HL-60/S4 treated with phorbol 12-myristate 13-acetate at 8.2 ng/mL for 4 days and 3 days (cell line): Measurements from ENCODE around the gene MAMSTR.
"Not testable (repeated sequence)": the region's sequence is repeated elsewhere in the genome, so short reads cannot be mapped to it uniquely, and the experiment has no call there.

Experiments used
- in situ Hi-C: fragments of 300-500 bp; cut with MboI; formaldehyde crosslinking; loops from 2 replicates; pipeline ENCODE4 v1.15.0; 2022; ENCODE audit warnings: low sequenced_read_pairs

Gene MAMSTR

DNA sequence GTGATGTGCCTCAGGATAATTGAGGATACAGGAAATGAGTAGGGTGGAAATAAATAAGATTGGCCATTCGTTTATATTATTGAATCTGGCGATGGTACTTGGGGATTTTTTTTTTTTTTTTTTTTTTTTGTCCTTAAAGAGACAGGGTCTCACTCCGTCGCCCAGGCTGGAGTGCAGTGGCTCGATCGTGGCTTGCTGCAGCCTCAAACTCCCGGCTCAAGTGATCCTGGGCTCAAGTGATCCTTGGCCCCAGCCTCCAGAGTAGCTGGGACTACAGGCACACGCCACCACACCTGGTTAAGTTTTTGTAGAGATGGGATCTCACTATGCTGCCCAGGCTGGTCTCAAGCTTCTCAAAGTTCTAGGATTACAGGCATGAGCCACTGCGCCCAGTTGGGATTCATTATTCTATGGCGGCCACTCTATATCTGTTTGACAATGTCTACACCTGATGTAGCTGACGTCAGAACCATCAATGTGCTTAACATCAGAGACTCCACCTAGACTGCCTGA is 2.7 kb upstream of the MAMSTR start:
- in situ Hi-C loops = no loop called here

DNA sequence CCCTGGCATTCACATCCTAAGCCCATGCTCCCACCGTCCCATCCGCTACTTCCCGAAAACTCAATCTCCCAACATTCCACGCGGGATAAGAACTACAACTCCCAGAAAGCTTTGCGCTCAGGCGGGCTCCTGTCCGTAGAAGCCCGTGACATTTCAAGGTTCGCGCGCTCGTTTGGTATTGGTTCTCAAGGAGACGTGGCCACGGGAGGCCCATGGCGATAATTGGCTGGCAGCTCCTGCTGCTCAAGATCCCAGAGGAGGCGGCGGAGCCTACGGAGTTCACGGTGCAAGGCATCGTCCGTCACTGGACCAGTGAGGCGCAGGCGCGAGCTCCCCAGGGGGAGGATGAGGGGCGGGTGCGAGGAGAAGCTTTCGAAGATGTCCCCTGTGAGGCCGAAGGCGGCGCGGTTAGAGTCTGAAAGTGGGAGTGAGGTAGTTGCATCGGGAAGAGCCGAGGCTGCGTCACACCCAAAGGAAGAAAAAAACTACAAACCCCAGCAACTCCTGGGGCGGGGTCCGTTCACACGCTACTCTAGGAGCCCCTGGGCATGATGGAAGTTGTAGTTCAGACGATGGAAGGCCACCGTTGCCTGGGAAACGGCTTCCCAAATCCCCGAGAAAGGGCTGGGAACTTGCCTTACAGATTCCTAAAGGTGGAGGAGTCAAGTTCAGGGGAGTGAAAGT is 1.2 kb upstream of the MAMSTR start:
- in situ Hi-C loops = no loop called here

DNA sequence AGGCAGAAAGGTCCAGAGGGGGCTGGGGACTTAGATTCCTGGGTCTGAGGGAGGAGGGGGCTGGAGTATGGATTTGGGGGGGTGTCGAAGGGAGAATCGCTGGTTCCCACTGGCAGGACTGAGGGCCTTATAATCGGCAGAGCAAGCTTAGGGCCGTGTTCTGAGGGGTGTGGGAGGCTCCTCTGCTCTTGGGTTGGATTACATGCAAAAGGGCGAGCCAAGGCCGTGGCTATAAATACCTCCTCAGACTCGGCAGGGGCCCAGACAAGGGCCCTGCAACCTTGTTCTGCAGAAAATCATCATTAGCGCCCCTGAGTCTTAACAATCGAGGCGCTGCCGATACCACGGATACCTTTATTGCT is 707 bp upstream of the MAMSTR start:
- in situ Hi-C loops = no loop called here

DNA sequence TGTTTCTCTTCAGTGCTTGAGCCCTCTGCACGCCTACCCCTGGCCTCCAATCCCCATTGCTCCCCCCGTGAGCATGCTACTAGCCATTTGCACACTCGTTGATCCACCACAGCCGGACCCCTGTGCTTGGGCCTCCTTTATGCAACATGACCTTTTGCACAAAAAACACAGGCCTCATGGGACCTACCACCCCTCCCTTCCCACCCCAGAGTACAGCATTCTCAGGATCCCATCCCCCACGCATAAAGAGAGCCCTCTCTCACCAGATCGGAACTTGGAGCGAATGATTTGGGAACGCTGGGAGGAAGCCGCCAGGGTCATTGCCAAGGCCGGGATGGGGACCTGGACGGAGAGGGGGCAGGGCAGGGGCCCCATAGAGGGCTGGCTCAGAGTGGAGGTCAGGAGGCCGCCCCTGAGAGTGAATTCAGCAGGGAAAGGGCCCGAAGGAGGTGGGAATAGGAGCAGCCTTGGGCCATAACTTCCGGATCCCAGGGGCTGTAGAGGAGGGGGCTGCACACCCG is 754 bp downstream of the MAMSTR start:
- in situ Hi-C loops = no loop called here

DNA sequence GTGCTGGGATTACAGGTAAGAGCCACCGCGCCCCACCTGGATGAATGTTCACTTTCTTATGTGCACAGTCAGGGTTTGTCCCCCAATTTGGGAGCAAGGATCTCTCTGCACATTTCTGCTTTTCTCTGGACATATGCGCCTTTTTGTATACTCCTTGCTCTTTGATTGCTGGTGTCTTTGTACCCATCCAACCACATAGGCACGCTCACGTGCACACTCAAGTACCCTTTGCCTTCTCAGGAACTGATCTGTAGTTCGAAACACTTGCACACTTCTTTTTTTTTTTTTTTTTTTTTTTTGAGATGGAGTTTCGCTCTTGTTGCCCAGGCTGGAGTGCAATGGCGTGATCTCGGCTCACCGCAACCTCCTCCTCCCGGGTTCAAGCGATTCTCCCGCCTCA is 1.4 kb downstream of the MAMSTR start:
- in situ Hi-C loops = not testable (repeated sequence)

DNA sequence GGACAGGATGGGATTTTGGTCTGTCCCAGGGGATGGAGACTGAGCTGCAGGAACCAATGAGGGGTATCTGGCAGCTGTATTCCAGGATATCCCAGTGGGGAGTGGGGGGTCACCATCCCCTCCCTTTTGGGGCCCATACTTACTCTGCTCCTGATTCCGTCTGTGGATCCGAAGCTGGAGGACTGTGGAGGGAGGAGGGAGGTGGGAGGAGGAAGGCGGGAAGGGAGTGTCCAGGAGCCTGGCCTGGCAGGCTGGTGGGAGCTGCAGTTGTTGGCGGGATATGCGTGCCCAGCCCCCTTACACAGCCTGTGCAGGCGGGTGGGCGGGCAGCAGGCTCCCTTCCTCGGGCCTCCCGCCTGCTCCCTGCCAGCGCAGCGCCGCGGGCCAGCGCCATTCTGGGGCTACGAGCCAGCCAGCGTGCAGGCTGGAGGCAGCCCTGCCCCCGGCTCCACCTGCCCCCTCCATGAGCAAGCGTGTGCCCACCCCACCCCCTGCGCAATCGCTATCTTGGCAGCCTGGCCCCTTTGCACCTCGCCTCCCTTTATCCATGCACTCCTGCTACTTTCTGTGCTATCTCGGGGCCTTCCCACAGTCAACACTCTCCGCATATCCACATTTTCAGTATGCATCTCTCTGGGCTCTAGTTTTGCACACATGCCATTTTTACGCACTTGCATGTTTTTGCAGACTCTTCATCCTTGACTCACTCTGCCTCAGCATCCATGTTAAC is 2.8 kb downstream of the MAMSTR start:
- in situ Hi-C loops = no loop called here

DNA sequence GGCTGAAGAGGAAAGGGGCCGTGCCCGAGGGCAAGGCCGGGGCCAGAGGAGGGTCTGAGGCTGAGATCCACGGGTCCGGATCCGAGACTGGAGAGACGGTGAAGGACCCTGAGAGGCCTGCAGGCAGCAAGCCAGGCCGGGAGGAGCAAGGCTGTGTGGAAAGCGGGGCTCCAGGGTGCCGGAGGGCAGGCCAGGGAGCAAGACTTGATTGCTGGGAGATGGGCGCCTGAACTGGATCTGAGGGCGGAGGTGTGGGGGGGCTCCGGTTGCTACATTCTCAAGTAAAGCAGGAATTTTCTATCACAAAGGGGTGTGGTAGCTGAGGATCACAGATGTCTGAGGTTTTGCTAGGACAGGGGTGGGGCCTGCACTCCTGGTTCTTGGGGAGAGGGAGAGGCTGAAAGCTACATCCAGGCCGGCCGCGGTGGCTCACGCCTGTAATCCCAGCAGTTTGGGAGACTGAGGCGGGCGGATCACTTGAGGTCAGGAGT is 3.8 kb downstream of the MAMSTR start:
- in situ Hi-C loops = no loop called here

DNA sequence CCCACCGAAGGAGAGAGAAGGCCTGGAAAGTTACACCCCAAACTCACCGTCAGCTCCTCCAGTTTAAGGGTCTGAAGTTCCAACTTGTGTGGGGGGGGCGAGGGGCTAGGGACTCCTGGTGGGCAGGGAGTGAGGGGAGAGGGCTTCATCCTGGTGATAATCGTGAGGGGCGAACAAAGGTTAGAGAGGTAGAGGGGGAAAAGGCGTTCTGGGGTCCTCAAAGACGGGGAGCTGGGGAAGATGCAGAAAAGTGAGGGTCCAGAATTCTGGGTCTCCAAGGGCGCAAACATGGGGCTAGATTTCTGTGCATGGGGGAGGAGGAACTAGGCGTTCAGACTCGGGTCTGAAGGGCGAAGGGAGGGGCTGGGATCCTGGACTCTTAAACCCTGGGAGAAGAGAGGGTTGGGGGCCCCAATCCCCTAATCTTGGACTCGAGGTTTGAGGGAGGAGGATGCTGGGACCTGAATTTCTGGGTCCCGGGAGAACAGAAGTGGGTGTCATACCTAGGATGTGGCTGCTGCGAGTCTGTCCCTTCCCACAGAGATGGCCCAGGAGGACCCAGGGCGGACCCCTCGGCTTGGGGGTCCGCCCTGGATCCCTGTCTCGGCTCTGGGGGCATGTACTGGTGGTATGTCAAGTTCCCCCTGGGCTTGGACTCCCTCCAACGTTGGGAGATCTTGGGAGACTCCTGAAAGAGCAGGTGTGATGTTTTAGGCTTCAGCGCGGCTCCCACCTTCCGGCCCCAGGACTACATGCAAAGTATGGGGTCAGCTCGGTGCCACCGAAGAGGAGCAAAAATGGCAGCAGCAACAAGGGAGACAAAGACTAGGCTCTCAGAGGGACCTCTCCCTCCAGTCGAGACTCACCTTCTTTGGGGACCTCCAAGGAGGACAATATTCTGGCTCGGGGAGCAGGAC is 4.5 kb downstream of the MAMSTR start:
- in situ Hi-C loops = no loop called here

DNA sequence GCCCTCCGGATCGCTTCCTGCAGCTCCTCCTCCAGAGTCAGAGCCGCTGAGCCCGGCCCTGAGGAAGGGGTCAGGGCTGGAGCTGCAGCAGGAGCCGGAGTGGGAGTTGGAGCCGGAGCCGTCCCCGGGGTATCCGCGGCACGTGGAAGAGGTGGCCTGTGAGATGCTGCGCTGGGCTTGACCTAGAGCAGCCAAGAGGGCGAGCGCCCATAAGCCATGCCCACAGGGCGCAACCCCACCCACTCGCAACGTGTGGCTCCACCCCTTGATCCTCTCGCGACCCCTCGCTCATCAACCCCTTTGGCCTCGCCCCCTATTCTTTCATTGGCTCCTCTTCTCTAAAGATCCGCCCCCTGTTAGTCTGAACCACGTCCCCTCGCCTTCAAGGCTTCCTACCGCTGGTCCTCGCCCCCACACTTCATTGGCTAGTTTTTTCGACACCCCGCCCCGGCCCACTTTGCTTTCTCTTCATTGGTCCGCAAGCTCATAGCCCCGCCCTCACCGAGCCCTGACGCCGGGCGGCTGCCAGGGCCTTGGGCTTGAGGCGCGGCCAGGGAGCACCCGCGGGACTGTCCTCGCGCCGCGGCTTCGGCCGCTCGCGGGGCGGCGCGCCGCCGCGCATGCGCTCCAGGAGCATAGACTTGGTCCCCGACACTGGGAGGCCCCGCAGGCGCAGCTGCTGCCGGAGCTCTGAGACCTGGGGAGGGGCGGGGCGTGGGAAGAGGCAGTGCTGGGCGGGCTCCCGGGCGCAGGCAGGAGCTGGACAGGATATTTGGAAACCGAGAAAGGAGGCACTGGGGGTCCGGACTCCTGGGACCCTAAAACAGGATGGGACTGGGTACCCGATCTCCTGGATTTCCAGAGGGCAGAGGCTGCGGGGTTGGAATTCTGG is 5.4 kb downstream of the MAMSTR start:
- in situ Hi-C loops = no loop called here

DNA sequence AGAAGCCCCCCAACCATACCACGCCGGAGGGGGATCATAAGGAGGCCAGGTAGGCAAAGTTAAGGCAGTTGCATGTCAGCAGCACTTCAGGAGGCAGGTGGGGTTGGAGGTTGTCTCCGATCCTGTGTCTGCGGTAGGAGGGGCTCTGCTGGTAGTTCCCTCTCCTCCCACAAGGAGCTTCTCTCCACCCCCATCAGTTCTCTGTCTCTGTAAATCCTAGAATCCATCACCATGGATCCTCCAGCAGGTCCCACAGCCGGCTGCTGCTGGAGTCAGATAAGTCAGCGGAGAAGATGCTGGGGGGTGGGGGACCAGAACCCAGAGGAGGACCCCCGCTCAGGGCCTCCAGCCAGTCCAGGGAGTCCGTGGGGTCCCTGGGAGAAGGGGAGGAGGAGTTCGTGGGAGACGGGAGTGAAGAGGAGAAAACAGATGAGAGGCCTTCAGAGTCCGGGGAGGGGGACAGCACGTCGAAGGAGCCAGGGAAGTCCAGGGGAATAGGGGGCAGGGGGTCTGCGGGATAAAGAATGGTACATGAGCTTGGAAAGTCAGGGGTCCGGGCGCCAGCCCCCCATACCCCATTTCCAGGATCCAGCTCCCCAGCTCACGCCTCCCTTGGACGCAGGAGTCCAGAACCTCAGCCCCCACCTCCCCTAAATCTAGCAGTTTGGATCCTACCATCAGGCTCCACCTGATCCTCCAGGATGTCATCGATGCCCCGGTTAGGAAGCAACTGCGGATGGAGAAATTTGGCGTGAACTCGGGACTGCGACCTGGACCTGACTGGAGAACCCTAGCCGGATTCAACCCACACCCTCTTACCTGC is 6.3 kb downstream of the MAMSTR start:
- in situ Hi-C loops = no loop called here

DNA sequence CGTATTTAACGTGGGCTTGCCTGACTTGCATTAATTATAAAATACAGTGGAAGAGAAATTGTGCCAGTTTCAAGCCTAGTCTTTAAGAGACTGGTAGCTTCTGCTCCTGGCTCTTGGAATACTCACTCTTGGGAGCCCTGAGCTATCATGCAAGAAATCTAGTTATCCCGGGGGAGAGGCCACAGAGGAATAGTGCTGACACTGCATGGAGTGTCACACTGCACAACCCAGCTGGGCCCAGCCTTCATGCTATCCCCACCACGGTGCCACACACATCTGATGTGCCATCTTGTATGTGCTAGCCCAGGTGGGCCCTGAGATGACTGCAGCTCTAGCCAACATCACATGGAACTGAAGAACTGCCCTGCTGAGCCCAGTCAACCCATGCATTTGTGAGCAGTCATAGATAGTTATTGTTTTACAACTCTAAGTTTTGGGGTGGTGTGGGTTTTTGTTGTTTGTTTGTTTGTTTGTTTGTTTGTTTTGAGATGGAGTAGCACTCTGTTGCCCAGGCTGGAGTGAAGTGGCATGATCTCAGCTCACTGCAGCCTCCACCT is 8.3 kb downstream of the MAMSTR start:
- in situ Hi-C loops = no loop called here

DNA sequence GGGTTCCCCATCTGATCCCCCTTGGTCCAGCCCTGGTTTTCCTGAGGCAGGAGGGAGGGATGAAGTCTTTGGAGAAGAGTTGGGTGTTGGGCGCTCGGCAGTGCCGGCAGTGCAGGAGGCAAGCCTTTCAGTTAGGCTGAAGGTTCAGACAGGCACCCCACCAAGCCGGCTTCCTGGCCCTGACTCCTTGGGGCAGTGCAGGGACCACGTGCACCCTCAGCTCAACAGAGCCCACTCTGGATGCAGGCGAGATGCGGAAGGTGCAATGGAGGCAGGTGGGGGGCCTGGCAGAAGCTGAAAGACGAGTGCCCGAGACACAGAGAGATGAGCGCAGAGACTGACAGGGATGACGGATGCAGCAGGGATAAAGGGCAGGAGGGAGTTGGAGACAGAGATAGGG is 11.1 kb downstream of the MAMSTR start:
- in situ Hi-C loops = no loop called here

DNA sequence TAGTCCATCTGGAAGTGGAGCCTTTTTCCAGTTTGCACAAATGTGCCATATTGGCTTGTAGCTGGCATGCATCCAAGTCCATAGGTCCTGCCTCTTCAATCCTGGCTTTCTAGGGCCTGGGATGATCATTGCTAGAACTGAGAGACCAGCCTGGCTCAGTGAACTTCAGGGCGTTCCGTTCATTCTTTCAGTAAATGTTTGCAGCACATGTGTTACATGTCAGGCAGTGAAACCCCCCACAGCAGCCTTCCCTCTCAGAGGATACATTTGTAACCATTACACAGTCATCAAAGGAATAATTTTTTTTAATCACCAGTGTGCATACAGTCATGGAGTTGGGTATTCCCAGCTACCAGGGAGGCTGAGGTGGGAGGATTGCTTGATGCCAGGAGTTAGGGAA is 14.1 kb downstream of the MAMSTR start:
- in situ Hi-C loops = no loop called here

DNA sequence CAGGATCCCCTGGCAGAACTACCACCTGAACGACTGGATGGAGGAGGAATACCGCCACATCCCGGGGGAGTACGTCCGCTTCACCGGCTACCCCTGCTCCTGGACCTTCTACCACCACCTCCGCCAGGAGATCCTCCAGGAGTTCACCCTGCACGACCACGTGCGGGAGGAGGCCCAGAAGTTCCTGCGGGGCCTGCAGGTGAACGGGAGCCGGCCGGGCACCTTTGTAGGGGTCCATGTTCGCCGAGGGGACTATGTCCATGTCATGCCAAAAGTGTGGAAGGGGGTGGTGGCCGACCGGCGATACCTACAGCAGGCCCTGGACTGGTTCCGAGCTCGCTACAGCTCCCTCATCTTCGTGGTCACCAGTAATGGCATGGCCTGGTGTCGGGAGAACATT is 16.2 kb downstream of the MAMSTR start:
- in situ Hi-C loops = no loop called here

DNA sequence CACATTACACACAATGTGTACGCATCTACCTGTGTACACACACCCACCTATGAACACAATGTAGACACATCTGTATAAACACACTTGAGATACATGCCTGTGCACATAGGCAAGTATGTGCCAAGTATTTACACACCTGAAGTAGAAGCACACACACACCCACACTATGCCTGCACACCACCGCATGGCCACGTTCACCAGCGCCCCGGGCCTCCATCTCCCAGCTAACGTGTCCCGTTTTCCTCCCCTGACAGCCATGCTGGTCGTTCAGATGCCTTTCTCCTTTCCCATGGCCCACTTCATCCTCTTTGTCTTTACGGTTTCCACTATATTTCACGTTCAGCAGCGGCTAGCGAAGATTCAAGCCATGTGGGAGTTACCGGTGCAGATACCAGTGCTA is 16.8 kb downstream of the MAMSTR start:
- in situ Hi-C loops = no loop called here

DNA sequence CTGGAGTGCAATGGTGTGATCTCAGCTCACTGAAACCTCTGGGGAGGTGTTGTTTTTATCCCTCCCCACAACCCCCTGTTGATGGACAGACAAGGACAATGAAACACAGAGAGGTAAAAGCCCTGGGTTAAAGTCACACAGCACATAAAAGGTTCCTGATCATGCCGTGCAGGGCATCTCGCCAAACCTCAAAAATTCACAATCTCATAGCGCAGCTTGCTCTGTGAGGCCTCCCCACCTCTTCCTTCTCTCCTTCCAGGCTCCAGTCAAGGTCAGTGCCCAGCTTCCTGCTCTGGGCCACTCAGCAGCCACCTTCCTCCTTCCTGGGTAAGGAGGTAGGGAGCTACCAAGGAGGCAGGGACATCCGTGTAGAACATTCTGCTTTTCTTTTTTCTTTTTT is 21.5 kb downstream of the MAMSTR start:
- in situ Hi-C loops = no loop called here

DNA sequence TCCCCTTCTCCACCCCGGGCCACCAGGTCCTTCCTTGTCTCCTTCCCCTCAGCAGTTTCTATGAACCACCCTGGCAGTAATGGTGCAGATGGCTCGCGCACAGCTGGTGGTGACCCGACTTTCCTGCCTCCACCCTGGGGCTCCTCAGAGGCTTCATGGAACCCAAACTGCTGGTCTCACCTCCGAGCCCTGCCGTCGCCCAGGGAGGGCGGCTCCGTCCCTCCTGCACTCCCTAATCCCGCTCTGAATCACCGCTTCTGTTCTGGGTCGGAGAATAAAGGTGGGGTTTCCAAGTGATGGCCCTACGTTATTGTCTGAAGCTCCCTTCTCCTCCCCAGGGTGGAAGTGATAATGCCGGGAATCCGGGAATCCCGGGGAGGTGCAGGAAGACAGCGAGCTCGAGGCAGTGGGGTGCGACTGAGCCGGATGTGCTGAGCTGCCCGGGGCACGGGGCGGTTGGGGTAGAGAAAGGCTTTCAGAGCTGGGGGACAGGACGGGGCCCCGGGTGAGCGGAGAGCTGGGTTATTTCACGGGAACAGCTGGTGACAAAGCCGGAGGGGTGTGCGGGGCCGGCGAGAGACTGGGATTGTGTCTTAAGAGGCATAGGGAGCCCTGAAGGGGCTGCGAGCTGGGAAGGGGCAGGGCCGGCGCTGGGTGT is 23.0 kb downstream of the MAMSTR start:
- in situ Hi-C loops = no loop called here

DNA sequence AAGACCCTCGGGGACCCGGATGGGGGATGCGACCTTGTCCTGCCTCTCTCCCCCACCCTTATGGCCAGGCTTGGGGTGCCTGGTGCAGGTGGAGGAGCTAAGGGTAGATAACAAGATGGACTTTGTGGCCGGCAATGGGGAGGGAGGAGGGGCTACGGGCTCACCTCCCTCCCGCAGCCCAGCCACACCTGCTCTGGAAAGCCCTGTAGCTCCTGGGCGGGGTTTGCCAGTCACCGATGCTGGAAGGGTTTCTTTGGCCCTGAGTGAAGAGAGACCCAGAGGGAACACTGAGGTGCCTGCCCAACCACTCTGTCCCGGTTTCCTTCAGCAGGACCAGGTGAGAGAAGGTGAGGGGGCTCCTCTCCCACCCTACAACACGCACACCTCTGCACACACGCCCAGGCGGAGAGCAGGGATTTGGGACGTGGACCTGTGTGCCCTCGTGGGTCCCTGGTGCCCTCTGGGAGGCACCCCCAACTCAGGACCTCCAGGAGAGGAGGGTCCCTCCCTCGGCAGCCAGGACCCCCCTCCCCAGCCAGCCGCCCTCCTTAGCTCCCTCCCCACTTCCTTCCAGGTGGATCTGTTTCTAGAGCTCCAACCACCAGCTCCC is 23.7 kb downstream of the MAMSTR start, which contains the start of gene FUT2:
TSS of gene FUT2 (plus strand) at position 229 of the 610 bp plus-strand sequence. CDS start 6,986 bp downstream, outside the sequence.
- in situ Hi-C loops = no loop called here
